BLaER1 treated with 17β-estradiol and CSF1 and Interleukin-3, amounts not matched to agents 10 nM and 100 nM (cell line): ENCODE data around the gene TGFB2.
"Not testable (repeated sequence)": the region's sequence is repeated elsewhere in the genome, so short reads cannot be mapped to it uniquely, and the experiment has no call there.

Source experiments
- H3K27ac ChIP-seq, 11 experiments: shearing (Covaris generic); formaldehyde crosslinking; 2 replicates each; pipeline ENCODE4 v1.8.1; 2022
- H3K27me3 ChIP-seq, 11 experiments: shearing (Covaris generic); formaldehyde crosslinking; 2 replicates each; pipeline ENCODE4 v1.8.1; 2022
- H3K36me3 ChIP-seq, 11 experiments: shearing (Covaris generic); formaldehyde crosslinking; 2 replicates each; pipeline ENCODE4 v1.8.1; 2022
- H3K4me1 ChIP-seq, 10 experiments: shearing (Covaris generic); formaldehyde crosslinking; 2 replicates each; pipeline ENCODE4 v1.8.1; 2022
- H3K4me2 ChIP-seq, 11 experiments: shearing (Covaris generic); formaldehyde crosslinking; 2 replicates each; pipeline ENCODE4 v1.8.1; 2022
- H3K4me3 ChIP-seq, 10 experiments: shearing (Covaris generic); formaldehyde crosslinking; 2 replicates each; pipeline ENCODE4 v1.8.1; 2022
- H3K9ac ChIP-seq, 11 experiments: shearing (Covaris generic); formaldehyde crosslinking; 2 replicates each; pipeline ENCODE4 v1.8.1; 2022
- H3K9me3 ChIP-seq, 11 experiments: shearing (Covaris generic); formaldehyde crosslinking; replicated peaks in 1 of 11; 2 replicates each; pipeline ENCODE4 v1.8.1; 2022
- H4K20me1 ChIP-seq, 11 experiments: shearing (Covaris generic); formaldehyde crosslinking; 2 replicates each; pipeline ENCODE4 v1.8.1; 2022
- Cebpa-rat ChIP-seq, 11 experiments: shearing (Covaris generic); IDR thresholded peaks; 2 replicates each; pipeline ENCODE4 v1.8.1; 2022

Gene TGFB2

GRCh38 chr1:218303176-218303879 lies 41.8 kb upstream of the TGFB2 start:
- Histone ChIP-seq H3K4me1 (0 out of 20 replicates have a peak, but pooled peaks cover 0 to 5% (median 0%) of the 10 kb centered on the region in 10 experiments), H3K27ac (no peak overlapping the region), H3K4me3 (no peak overlapping the region), H4K20me1 (peaks cover 0 to 79% (median 36%) of the 10 kb centered on the region in 11 experiments; a peak in 16 of 22 replicates), H3K9ac (no peak overlapping the region), H3K27me3 (no peaks in the 10 kb centered on the region), H3K4me2 (no peak overlapping the region), H3K9me3 (no peaks in the 10 kb centered on the region), H3K36me3 (peaks cover 45 to 79% (median 63%) of the 10 kb centered on the region in 11 experiments)
- no peak for TF ChIP-seq Cebpa-rat (IDR thresholded peaks at IDR 0.05)

GRCh38 chr1:218304281-218305039 lies 40.7 kb upstream of the TGFB2 start:
- Histone ChIP-seq H3K27me3 (no peaks in the 10 kb centered on the region), H3K9me3 (no peaks in the 10 kb centered on the region), H3K36me3 (peaks cover 56 to 90% (median 74%) of the 10 kb centered on the region in 11 experiments), H3K27ac (no peak overlapping the region), H3K4me2 (no peak overlapping the region), H4K20me1 (peaks cover 0 to 68% (median 30%) of the 10 kb centered on the region in 11 experiments; a peak in 14 of 22 replicates), H3K4me1 (no peaks in the 10 kb centered on the region), H3K9ac (no peak overlapping the region; a peak in 1 of 22 replicates), H3K4me3 (no peak overlapping the region)
- TF ChIP-seq Cebpa-rat (IDR thresholded peaks at IDR 0.05) = no peak

DNA sequence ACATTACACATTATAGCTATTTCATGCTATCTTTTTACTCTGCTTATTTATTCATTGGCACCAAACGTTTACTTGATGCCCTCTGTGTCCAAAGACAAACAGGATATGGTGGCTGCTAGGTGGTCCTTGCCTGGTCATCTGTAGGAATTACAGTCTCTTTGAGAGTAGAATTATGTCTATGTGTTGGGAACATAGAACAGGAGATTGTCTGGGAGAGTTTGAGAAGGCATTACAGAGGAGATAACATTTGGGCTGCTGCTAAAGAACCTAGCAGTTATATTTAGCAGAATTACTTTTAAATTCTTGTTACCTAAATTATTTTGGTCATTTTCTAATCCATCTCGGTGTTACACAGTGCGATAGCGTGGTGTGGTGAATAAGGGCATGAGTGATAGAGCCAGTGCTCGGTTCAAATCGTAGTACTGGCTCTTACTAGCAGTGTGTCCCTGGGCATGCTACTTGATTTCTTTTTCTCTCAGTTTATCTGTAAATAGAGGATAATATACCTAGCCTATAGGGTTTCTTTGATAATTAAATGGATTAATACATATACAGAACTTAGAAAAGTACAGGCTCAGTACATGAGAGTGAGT lies 39.6 kb upstream of the TGFB2 start:
- no peak overlapping the region for H3K27ac ChIP-seq
- H3K27me3 ChIP-seq = no peaks in the 10 kb centered on the region
- no peaks in the 10 kb centered on the region for H3K4me1 ChIP-seq
- no peak overlapping the region for H3K4me2 ChIP-seq
- H3K9me3 ChIP-seq = no peaks in the 10 kb centered on the region
- no peak for TF ChIP-seq Cebpa-rat (IDR thresholded peaks at IDR 0.05)
- no peak overlapping the region for H3K4me3 ChIP-seq
- no peak overlapping the region for H3K9ac ChIP-seq
- peaks cover 0 to 57% (median 20%) of the 10 kb centered on the region in 11 experiments; a peak in 14 of 22 replicates for H4K20me1 ChIP-seq
- peaks cover 57 to 100% (median 86%) of the 10 kb centered on the region in 11 experiments for H3K36me3 ChIP-seq

- no peak overlapping the region for H3K27ac ChIP-seq
- no peaks in the 10 kb centered on the region for H3K27me3 ChIP-seq
- no peak overlapping the region for H3K9ac ChIP-seq
- H3K9me3 ChIP-seq = no peaks in the 10 kb centered on the region
- TF ChIP-seq Cebpa-rat (IDR thresholded peaks at IDR 0.05) = no peak
- H3K4me2 ChIP-seq = no peak overlapping the region
- no peak overlapping the region for H3K4me3 ChIP-seq
- H3K36me3 ChIP-seq = peaks cover 27 to 91% (median 53%) of the 10 kb centered on the region in 11 experiments
- H4K20me1 ChIP-seq = peaks cover 0 to 7% (median 0%) of the 10 kb centered on the region in 11 experiments; a peak in 2 of 22 replicates
- H3K4me1 ChIP-seq = no peaks in the 10 kb centered on the region
These were observed 32.6 kb upstream of the TGFB2 start for GRCh38 chr1:218312509-218312908.

- H3K4me3 ChIP-seq = no peak overlapping the region
- peaks cover 0 to 7% (median 0%) of the 10 kb centered on the region in 11 experiments; a peak in 3 of 22 replicates for H4K20me1 ChIP-seq
- no peak overlapping the region for H3K4me2 ChIP-seq
- no peaks in the 10 kb centered on the region for H3K4me1 ChIP-seq
- TF ChIP-seq Cebpa-rat (IDR thresholded peaks at IDR 0.05) = no peak
- H3K27me3 ChIP-seq = no peaks in the 10 kb centered on the region
- peaks cover 17 to 90% (median 46%) of the 10 kb centered on the region in 11 experiments for H3K36me3 ChIP-seq
- H3K9me3 ChIP-seq = no peaks in the 10 kb centered on the region
- H3K27ac ChIP-seq = no peak overlapping the region
- no peak overlapping the region for H3K9ac ChIP-seq
These were observed 30.8 kb upstream of the TGFB2 start for GRCh38 chr1:218314316-218314715.

GRCh38 chr1:218315638-218316037 lies 29.5 kb upstream of the TGFB2 start:
- Histone ChIP-seq H4K20me1 (peaks cover 0 to 7% (median 0%) of the 10 kb centered on the region in 11 experiments; a peak in 3 of 22 replicates), H3K4me3 (no peak overlapping the region), H3K4me2 (no peak overlapping the region), H3K27ac (no peak overlapping the region), H3K9me3 (no peaks in the 10 kb centered on the region), H3K9ac (no peak overlapping the region), H3K36me3 (peaks cover 13 to 79% (median 38%) of the 10 kb centered on the region in 11 experiments; a peak in 20 of 22 replicates), H3K27me3 (no peaks in the 10 kb centered on the region), H3K4me1 (no peaks in the 10 kb centered on the region)
- TF ChIP-seq Cebpa-rat (IDR thresholded peaks at IDR 0.05) = no peak

- Histone ChIP-seq H3K36me3 (peaks cover 4 to 66% (median 26%) of the 10 kb centered on the region in 11 experiments; a peak in 17 of 22 replicates), H3K9me3 (no peaks in the 10 kb centered on the region), H4K20me1 (peaks cover 0 to 7% (median 0%) of the 10 kb centered on the region in 11 experiments; a peak in 3 of 22 replicates), H3K4me3 (no peak overlapping the region), H3K4me1 (no peaks in the 10 kb centered on the region), H3K27ac (no peak overlapping the region), H3K27me3 (no peaks in the 10 kb centered on the region), H3K9ac (no peak overlapping the region), H3K4me2 (no peak overlapping the region)
- TF ChIP-seq Cebpa-rat (IDR thresholded peaks at IDR 0.05) = no peak
These were observed 28.1 kb upstream of the TGFB2 start for GRCh38 chr1:218317061-218317460.

- not testable (repeated sequence) for H3K4me3 ChIP-seq, H3K27ac ChIP-seq, H3K9ac ChIP-seq, H3K9me3 ChIP-seq, H3K4me1 ChIP-seq, H3K27me3 ChIP-seq, H3K4me2 ChIP-seq
- peaks cover 0 to 29% (median 6%) of the 10 kb centered on the region in 11 experiments; a peak in 7 of 22 replicates for H4K20me1 ChIP-seq
- H3K36me3 ChIP-seq = peaks cover 24 to 67% (median 39%) of the 10 kb centered on the region in 11 experiments
These were observed 25.0 kb upstream of the TGFB2 start for GRCh38 chr1:218320182-218320581.

GRCh38 chr1:218322762-218323161 lies 22.4 kb upstream of the TGFB2 start:
- H3K36me3 ChIP-seq = peaks cover 21 to 62% (median 37%) of the 10 kb centered on the region in 11 experiments
- no peak overlapping the region for H3K9ac ChIP-seq
- no peak overlapping the region for H3K4me2 ChIP-seq
- no peaks in the 10 kb centered on the region for H3K27me3 ChIP-seq
- no peaks in the 10 kb centered on the region for H3K9me3 ChIP-seq
- no peak for TF ChIP-seq Cebpa-rat (IDR thresholded peaks at IDR 0.05)
- peaks cover 0 to 41% (median 3%) of the 10 kb centered on the region in 11 experiments; a peak in 8 of 22 replicates for H4K20me1 ChIP-seq
- no peak overlapping the region for H3K4me3 ChIP-seq
- H3K4me1 ChIP-seq = no peaks in the 10 kb centered on the region
- H3K27ac ChIP-seq = no peak overlapping the region
